ENCODE measurements around the gene FCRL1.

DNA sequence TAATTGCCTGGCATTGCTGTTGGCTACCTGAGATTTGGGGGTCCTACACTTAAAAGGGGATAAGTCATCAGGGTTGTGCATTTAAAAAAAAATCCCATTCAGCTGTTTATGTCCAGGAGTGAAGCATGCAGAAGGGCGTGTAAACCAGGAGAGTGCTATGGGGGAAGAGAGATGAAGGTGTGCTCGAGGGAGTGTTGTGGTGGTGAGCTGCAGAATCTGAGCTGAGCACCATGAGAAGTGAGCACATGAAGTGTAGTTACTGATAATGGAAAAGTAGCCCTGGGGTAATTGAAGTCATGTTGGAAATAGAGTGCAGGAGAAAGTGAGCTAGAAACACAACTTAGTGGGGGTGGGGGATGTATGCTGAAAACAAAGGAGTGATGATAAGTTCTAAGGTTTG, 705 bp downstream of the FCRL1 start:
- TF ChIP-seq, protein P1, sequence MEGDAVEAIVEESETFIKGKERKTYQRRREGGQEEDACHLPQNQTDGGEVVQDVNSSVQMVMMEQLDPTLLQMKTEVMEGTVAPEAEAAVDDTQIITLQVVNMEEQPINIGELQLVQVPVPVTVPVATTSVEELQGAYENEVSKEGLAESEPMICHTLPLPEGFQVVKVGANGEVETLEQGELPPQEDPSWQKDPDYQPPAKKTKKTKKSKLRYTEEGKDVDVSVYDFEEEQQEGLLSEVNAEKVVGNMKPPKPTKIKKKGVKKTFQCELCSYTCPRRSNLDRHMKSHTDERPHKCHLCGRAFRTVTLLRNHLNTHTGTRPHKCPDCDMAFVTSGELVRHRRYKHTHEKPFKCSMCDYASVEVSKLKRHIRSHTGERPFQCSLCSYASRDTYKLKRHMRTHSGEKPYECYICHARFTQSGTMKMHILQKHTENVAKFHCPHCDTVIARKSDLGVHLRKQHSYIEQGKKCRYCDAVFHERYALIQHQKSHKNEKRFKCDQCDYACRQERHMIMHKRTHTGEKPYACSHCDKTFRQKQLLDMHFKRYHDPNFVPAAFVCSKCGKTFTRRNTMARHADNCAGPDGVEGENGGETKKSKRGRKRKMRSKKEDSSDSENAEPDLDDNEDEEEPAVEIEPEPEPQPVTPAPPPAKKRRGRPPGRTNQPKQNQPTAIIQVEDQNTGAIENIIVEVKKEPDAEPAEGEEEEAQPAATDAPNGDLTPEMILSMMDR (conservative IDR thresholded peaks at IDR 0.05; ENCODE audit: low read length): no peak
- TF ChIP-seq EZH2phosphoT487 (IDR thresholded peaks at IDR 0.05; ENCODE audit: borderline replicate concordance, low read depth, low read length): no peak

Measured in OCI-LY7 (cell line).